Adrenal gland (tissue), 5 donors: ENCODE results near the gene BEND6.

Experiments used
- POLR2A ChIP-seq, 2 donors: fragments of 450-650 bp; IDR thresholded peaks; one replicate each; pipeline ENCODE4 v1.6.1; 2017; ENCODE audit warnings: antibody characterized with exemption in 2 of 2, mild to moderate bottlenecking in 2 of 2, moderate library complexity in 1 of 2
- TF ChIP-seq, protein P1 (sequence below), 6 experiments: fragments of 450-650 bp in 4 of 6; fragments of 200-600 bp in 2 of 6; sonication (generic) in 1 of 6; IDR thresholded peaks; 1 replicate in 5 of 6; 2 replicates in 1 of 6; pipeline versions ENCODE4 v1.5.1 to v1.8.0; 2016 to 2021; ENCODE audit warnings: antibody characterized with exemption in 6 of 6, mild to moderate bottlenecking in 2 of 6, moderate library complexity in 1 of 6
- donor health status: DM: no; HTN: no; CAD: no.

DNA sequence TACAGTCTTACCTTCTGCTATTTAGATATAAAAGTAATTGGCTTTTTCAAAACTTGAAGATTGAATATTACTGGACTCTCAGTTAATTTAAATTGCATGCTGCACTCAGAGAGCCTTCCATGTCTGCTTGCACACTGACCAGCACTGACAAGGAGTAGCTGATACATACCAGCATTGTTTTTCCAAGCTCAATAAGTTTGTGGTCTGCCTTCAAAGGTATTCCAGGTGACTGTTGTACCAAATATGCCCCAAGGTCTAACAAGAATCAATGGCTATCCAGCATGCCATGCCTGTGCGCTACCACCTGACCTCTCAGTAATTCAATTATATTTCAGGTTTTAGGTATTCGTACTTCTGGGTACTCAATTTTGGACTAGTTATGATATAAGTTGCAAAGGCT lies 30.0 kb downstream of the BEND6 start:
- TF ChIP-seq, protein P1, sequence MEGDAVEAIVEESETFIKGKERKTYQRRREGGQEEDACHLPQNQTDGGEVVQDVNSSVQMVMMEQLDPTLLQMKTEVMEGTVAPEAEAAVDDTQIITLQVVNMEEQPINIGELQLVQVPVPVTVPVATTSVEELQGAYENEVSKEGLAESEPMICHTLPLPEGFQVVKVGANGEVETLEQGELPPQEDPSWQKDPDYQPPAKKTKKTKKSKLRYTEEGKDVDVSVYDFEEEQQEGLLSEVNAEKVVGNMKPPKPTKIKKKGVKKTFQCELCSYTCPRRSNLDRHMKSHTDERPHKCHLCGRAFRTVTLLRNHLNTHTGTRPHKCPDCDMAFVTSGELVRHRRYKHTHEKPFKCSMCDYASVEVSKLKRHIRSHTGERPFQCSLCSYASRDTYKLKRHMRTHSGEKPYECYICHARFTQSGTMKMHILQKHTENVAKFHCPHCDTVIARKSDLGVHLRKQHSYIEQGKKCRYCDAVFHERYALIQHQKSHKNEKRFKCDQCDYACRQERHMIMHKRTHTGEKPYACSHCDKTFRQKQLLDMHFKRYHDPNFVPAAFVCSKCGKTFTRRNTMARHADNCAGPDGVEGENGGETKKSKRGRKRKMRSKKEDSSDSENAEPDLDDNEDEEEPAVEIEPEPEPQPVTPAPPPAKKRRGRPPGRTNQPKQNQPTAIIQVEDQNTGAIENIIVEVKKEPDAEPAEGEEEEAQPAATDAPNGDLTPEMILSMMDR (IDR thresholded peaks at IDR 0.05), result no peak
- no peak for TF ChIP-seq POLR2A (IDR thresholded peaks at IDR 0.05)
